Keratinocyte (primary cell): ENCODE results near the gene BRSK2. TPM values are rescaled to one million over a fixed set of nuclear protein-coding genes. Genes with fewer than 3 reads are reported as not detected.

Source experiments
- DNase-seq: peaks from one replicate; pipeline ENCODE4 v3.0.0-alpha.2; 2011; ENCODE audit warnings: low read depth, missing footprints, low spot score
- FAIRE-seq: peaks from 2 replicates; lab custom pipeline; 2011; peaks lifted over from hg19 to GRCh38; lab: Jason Lieb, UNC
- H2AFZ ChIP-seq: 2 replicates; pipeline ENCODE4 v1.6.0; 2012; ENCODE audit warnings: low read length, control low read depth, inconsistent platforms; ENCODE audit not compliant: control insufficient read depth
- H3K27ac ChIP-seq: 2 replicates; pipeline ENCODE4 v1.5.1; 2011; ENCODE audit warnings: low read length; ENCODE audit not compliant: control insufficient read depth, insufficient read depth
- H3K27me3 ChIP-seq: 3 replicates; pipeline ENCODE4 v1.6.0; 2011; ENCODE audit warnings: low read length; ENCODE audit not compliant: control insufficient read depth, insufficient read depth; ENCODE audit errors: extremely low read depth
- H3K36me3 ChIP-seq, 2 experiments: 2 replicates in 1 of 2; 3 replicates in 1 of 2; pipeline ENCODE4 v1.5.1; 2011; ENCODE audit warnings: low read length in 2 of 2, mild to moderate bottlenecking in 1 of 2; ENCODE audit not compliant: control insufficient read depth in 2 of 2, insufficient read depth in 2 of 2; ENCODE audit errors: extremely low read depth in 1 of 2
- H3K4me1 ChIP-seq: 3 replicates; pipeline ENCODE4 v1.5.1; 2011; ENCODE audit warnings: low read length; ENCODE audit not compliant: control insufficient read depth, insufficient read depth; ENCODE audit errors: extremely low read depth
- H3K4me2 ChIP-seq: 3 replicates; pipeline ENCODE4 v1.6.0; 2011; ENCODE audit warnings: low read depth, low read length; ENCODE audit not compliant: control insufficient read depth, insufficient read depth; ENCODE audit errors: extremely low read depth
- H3K4me3 ChIP-seq, 3 experiments: fragments of 200-600 bp in 1 of 3; sonication (generic) in 1 of 3; 2 replicates in 2 of 3; 3 replicates in 1 of 3; pipeline ENCODE4 v1.5.1; 2011 to 2016; ENCODE audit warnings: low read length in 3 of 3, mild to moderate bottlenecking in 3 of 3, control low read depth in 2 of 3, inconsistent platforms in 1 of 3, low read depth in 1 of 3, mixed read lengths in 1 of 3, mixed run types in 1 of 3, moderate library complexity in 1 of 3; ENCODE audit not compliant: control insufficient read depth in 2 of 3, insufficient read depth in 2 of 3; ENCODE audit errors: extremely low read depth in 1 of 3
- H3K79me2 ChIP-seq: 2 replicates; pipeline ENCODE4 v1.6.0; 2012; ENCODE audit warnings: low read length; ENCODE audit not compliant: control insufficient read depth, insufficient read depth
- H3K9ac ChIP-seq: 3 replicates; pipeline ENCODE4 v1.6.0; 2011; ENCODE audit warnings: low read length; ENCODE audit not compliant: control insufficient read depth, insufficient read depth; ENCODE audit errors: extremely low read depth
- H3K9me1 ChIP-seq: 3 replicates; pipeline ENCODE4 v1.6.0; 2011; ENCODE audit warnings: low read length; ENCODE audit not compliant: control insufficient read depth, insufficient read depth; ENCODE audit errors: extremely low read depth
- H3K9me3 ChIP-seq: 2 replicates; pipeline ENCODE4 v1.5.1; 2012; ENCODE audit warnings: low read depth, low read length; ENCODE audit not compliant: control insufficient read depth
- H4K20me1 ChIP-seq: 3 replicates; pipeline ENCODE4 v1.6.0; 2011; ENCODE audit warnings: low read length; ENCODE audit not compliant: control insufficient read depth, insufficient read depth; ENCODE audit errors: extremely low read depth
- CTCF ChIP-seq, 3 experiments: IDR thresholded peaks in 1 of 3; conservative IDR thresholded peaks in 1 of 3; optimal IDR thresholded peaks in 1 of 3; 2 replicates in 2 of 3; 3 replicates in 1 of 3; pipeline versions ENCODE3 to v1.5.1; 2011; ENCODE audit warnings: low read length in 3 of 3, mild to moderate bottlenecking in 3 of 3, moderate library complexity in 2 of 3, control low read depth in 1 of 3, inconsistent platforms in 1 of 3; ENCODE audit not compliant: insufficient read depth in 2 of 3; ENCODE audit errors: extremely low read depth in 1 of 3
- EZH2 ChIP-seq: IDR thresholded peaks from one replicate; pipeline ENCODE4 v1.6.1; 2012; ENCODE audit warnings: inconsistent platforms, mild to moderate bottlenecking, low read length, moderate library complexity
- dilution Hi-C: fragments of 300-500 bp; cut with MboI; formaldehyde crosslinking; loops from one replicate; pipeline ENCODE4 v1.7.0; 2020; ENCODE audit warnings: low sequenced_read_pairs; ENCODE audit not compliant: extremely low pct_ligation_motif_present
- polyA plus RNA-seq, 5 experiments: library from polyadenylated mRNA; depleted of rRNA in 3 of 5; stranded (reverse) in 3 of 5; stranded (forward) in 1 of 5; unstranded in 1 of 5; fragments of >200 nt; gene quantifications; 1 replicate in 1 of 5; 2 replicates in 3 of 5; 3 replicates in 1 of 5; pipeline versions ENCODE4 v1.2.1 to v1.2.3, GENCODE V29; 2011 to 2012; ENCODE audit warnings: missing spikeins in 2 of 5, low read depth in 1 of 5, low replicate concordance in 1 of 5

The BRSK2 gene
- polyA plus RNA-seq, 1 donor (not counting 4 experiments of a cell fraction or from before 2014, with no cell fraction given), result 0.09 TPM

GRCh38 chr11:1467270-1467669 lies 77.5 kb downstream of the BRSK2 start:
- peaks cover 3 to 18% of the 10 kb centered on the region in 2 experiments for H3K36me3 ChIP-seq
- FAIRE-seq, result no peak

GRCh38 chr11:1468002-1468401 lies 78.3 kb downstream of the BRSK2 start:
- no peak overlapping the region for H3K4me3 ChIP-seq
- H4K20me1 ChIP-seq, result peaks cover 3% of the 10 kb centered on the region
- H3K4me2 ChIP-seq, result no peak overlapping the region
- H3K36me3 ChIP-seq, result peaks cover 3 to 18% of the 10 kb centered on the region in 2 experiments
- H3K9ac ChIP-seq, result no peak overlapping the region
- TF ChIP-seq CTCF (optimal IDR thresholded peaks at IDR 0.05 in 1 of 3, IDR thresholded peaks at IDR 0.05 in 1 of 3, conservative IDR thresholded peaks at IDR 0.05 in 1 of 3; ENCODE audit: extremely low read depth in 1 of 3, insufficient read depth in 2 of 3, low read length in 3 of 3), result no peak
- TF ChIP-seq EZH2, result no peak
- DNase-seq, result no peak
- no peaks in the 10 kb centered on the region for H3K27me3 ChIP-seq
- H3K9me1 ChIP-seq, result no peaks in the 10 kb centered on the region
- no peak overlapping the region for H3K27ac ChIP-seq
- no peak for FAIRE-seq
- H3K4me1 ChIP-seq, result no peaks in the 10 kb centered on the region
- no peaks in the 10 kb centered on the region for H3K79me2 ChIP-seq
- no peaks in the 10 kb centered on the region for H3K9me3 ChIP-seq
- dilution Hi-C loops, result no loop called here
- no peak overlapping the region for H2AFZ ChIP-seq

More at GRCh38 chr11:1467270-1467669, 77.5 kb downstream of the BRSK2 start:
- DNase-seq, result no peak
- dilution Hi-C loops, result no loop called here
- Histone ChIP-seq H3K4me3 (no peak overlapping the region), H3K9me3 (no peaks in the 10 kb centered on the region), H3K27ac (no peak overlapping the region), H3K9ac (no peak overlapping the region), H2AFZ (no peak overlapping the region), H3K4me1 (no peaks in the 10 kb centered on the region), H3K4me2 (no peak overlapping the region), H4K20me1 (peaks cover 3% of the 10 kb centered on the region), H3K9me1 (no peaks in the 10 kb centered on the region), H3K27me3 (no peaks in the 10 kb centered on the region), H3K79me2 (no peaks in the 10 kb centered on the region)
- TF ChIP-seq EZH2, result no peak
- no peak for TF ChIP-seq CTCF (optimal IDR thresholded peaks at IDR 0.05 in 1 of 3, IDR thresholded peaks at IDR 0.05 in 1 of 3, conservative IDR thresholded peaks at IDR 0.05 in 1 of 3; ENCODE audit: extremely low read depth in 1 of 3, insufficient read depth in 2 of 3, low read length in 3 of 3)
